ENCODE results near the gene CYS1. TPM values are rescaled to one million over a fixed set of nuclear protein-coding genes. Genes with fewer than 3 reads are reported as not detected.

The CYS1 gene
- polyA plus RNA-seq, 3 donors = not detected

DNA sequence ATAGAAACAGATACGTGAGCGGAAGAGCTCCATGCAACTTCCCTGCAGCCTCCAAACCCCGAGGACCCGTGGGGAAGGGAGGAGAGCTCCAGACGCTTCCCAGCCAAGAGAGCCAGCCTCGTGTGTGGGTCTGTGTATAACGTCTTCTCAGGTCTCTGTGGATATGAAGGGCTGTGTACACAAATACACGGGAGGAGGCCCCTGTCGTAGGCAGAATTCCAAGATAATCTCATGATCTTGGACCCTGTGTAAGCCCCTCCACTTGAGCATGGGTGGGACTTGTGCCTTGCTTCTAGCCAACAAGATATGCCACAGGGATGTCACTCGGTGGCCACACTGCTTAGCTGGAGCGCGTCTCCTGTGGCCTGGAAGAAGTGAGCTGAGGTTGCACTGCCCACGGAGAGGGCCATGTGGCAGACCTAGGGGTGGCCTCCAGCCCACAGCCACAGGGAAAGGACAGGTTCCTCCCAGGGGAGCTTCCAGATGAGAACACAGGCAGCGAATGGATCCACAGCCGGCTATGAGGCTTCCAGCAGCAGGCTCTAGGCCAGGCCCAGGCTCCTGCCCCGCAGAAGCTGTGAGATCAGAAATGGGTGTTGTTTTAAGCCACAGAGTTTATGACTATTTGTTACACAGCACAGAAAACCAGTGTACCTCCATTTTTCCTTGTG, 52.4 kb downstream of the CYS1 start:
- peaks cover 0 to 3% of the 10 kb centered on the region in 2 donors for H3K36me3 Mint-ChIP-seq
- DNase-seq = no peak
- no peak for TF ChIP-seq CTCF (IDR thresholded peaks at IDR 0.05)
- H3K9me3 Mint-ChIP-seq = peaks cover 0 to 7% (median 2%) of the 10 kb centered on the region in 7 donors
- H3K9me3 ChIP-seq (replicated peaks in 1 of 2; ENCODE audit: control insufficient read depth in 1 of 2, insufficient read depth in 1 of 2, low read length in 2 of 2) = no peaks in the 10 kb centered on the region
- intact Hi-C loops (cut with micrococcal nuclease) = no loop called here
- H3K27me3 Mint-ChIP-seq (ENCODE audit: low read depth in 3 of 3) = peaks cover 0 to 2% (median 0%) of the 10 kb centered on the region in 3 donors
- H3K27ac Mint-ChIP-seq = peak overlapping the region in 6 of 7 donors; percentile 77 to 98 (median 98)
- H3K27me3 ChIP-seq (ENCODE audit: control insufficient read depth in 2 of 2, insufficient read depth in 2 of 2, low read length in 2 of 2) = no peaks in the 10 kb centered on the region
- H3K27ac ChIP-seq (ENCODE audit: low read depth in 1 of 2, low read length in 2 of 2) = peak overlapping the region; percentile 99 to 100
- no peak overlapping the region for H3K4me2 ChIP-seq (replicated peaks; ENCODE audit: extremely low read depth, low read length, poor library complexity, severe bottlenecking)
- H3K4me3 ChIP-seq (replicated peaks in 1 of 3; ENCODE audit: low read depth in 2 of 3, low read length in 3 of 3) = no peak overlapping the region
- H3K4me1 Mint-ChIP-seq = peaks cover 45% of the 10 kb centered on the region
- no peaks in the 10 kb centered on the region for H4K20me1 ChIP-seq (ENCODE audit: insufficient read depth, low read length)
- no peaks in the 10 kb centered on the region for H3K36me3 ChIP-seq (replicated peaks in 1 of 2; ENCODE audit: control insufficient read depth in 1 of 2, insufficient read depth in 2 of 2, low read length in 2 of 2)
- H3K4me1 ChIP-seq (ENCODE audit: control insufficient read depth in 1 of 2, insufficient read depth in 2 of 2, low read length in 2 of 2) = peaks cover 51 to 56% of the 10 kb centered on the region in 2 donors
- H3K79me2 ChIP-seq (ENCODE audit: insufficient read depth, low read length) = peaks cover 15% of the 10 kb centered on the region
- H3K4me3 Mint-ChIP-seq = no peak overlapping the region
- peak overlapping the region; percentile 95 for H3K9ac ChIP-seq (ENCODE audit: insufficient read depth, low read length, poor library complexity, severe bottlenecking)
- WGBS (ENCODE audit: insufficient coverage) = 96% methylated on average over 14 of the region's 16 CpGs
- H2AFZ ChIP-seq (ENCODE audit: insufficient read depth, low read depth, low read length, poor library complexity, severe bottlenecking) = peak overlapping the region; percentile 62

DNA sequence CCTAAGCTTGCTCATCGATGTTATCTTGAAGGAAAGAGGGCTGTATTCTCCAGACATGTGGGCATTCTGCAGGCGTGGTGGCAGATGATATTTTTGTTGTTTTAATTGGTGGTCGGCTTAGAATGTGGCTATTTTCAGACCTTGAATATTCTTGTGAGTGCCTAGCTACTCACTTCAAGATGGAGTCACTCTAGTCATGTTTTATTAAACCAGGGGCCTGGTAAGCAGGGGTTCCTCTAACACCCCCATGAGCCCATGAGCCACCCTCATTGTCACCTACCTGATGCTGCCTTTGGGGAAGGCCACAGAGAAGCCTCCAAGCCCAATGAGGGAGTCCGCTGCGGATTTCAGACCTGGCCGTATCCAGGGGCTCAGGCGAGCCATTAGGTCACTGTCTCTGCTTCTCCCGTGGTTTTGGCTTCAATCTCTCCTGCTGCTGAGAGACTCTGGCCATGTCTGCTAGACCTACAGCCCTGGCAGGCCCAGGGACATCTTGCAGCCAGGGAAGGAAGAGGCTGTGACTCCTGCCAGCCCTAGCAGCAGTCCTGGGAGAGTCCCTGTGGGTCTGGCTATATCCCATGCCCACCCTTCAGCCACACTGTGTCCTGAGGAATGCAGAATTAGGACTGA, 53.2 kb downstream of the CYS1 start:
- no peaks in the 10 kb centered on the region for H4K20me1 ChIP-seq (ENCODE audit: insufficient read depth, low read length)
- intact Hi-C loops (cut with micrococcal nuclease) = no loop called here
- H3K36me3 Mint-ChIP-seq = no peaks in the 10 kb centered on the region
- H3K4me3 ChIP-seq (replicated peaks in 1 of 3; ENCODE audit: low read depth in 2 of 3, low read length in 3 of 3) = no peak overlapping the region
- DNase-seq = no peak
- H3K27ac ChIP-seq (ENCODE audit: low read depth in 1 of 2, low read length in 2 of 2) = no peak overlapping the region
- H3K36me3 ChIP-seq (replicated peaks in 1 of 2; ENCODE audit: control insufficient read depth in 1 of 2, insufficient read depth in 2 of 2, low read length in 2 of 2) = no peaks in the 10 kb centered on the region
- H3K4me3 Mint-ChIP-seq = no peak overlapping the region
- no peak overlapping the region for H2AFZ ChIP-seq (ENCODE audit: insufficient read depth, low read depth, low read length, poor library complexity, severe bottlenecking)
- peaks cover 0 to 2% (median 0%) of the 10 kb centered on the region in 3 donors for H3K27me3 Mint-ChIP-seq (ENCODE audit: low read depth in 3 of 3)
- peaks cover 0 to 7% (median 2%) of the 10 kb centered on the region in 7 donors for H3K9me3 Mint-ChIP-seq
- peaks cover 40% of the 10 kb centered on the region for H3K4me1 Mint-ChIP-seq
- no peak overlapping the region for H3K4me2 ChIP-seq (replicated peaks; ENCODE audit: extremely low read depth, low read length, poor library complexity, severe bottlenecking)
- H3K27me3 ChIP-seq (ENCODE audit: control insufficient read depth in 2 of 2, insufficient read depth in 2 of 2, low read length in 2 of 2) = no peaks in the 10 kb centered on the region
- no peak for TF ChIP-seq CTCF (IDR thresholded peaks at IDR 0.05)
- H3K79me2 ChIP-seq (ENCODE audit: insufficient read depth, low read length) = peaks cover 15% of the 10 kb centered on the region
- H3K27ac Mint-ChIP-seq = peak overlapping the region in 1 of 7 donors; percentile 41
- no peak overlapping the region for H3K9ac ChIP-seq (ENCODE audit: insufficient read depth, low read length, poor library complexity, severe bottlenecking)
- H3K9me3 ChIP-seq (replicated peaks in 1 of 2; ENCODE audit: control insufficient read depth in 1 of 2, insufficient read depth in 1 of 2, low read length in 2 of 2) = no peaks in the 10 kb centered on the region
- peaks cover 43 to 49% of the 10 kb centered on the region in 2 donors for H3K4me1 ChIP-seq (ENCODE audit: control insufficient read depth in 1 of 2, insufficient read depth in 2 of 2, low read length in 2 of 2)
- WGBS (ENCODE audit: insufficient coverage) = 92% methylated on average over 7 of the region's 8 CpGs

Measured in CD14-positive monocyte (primary cell).